ENCODE data around the gene DENND4A. TPM values are rescaled to one million over a fixed set of nuclear protein-coding genes. Genes with fewer than 3 reads are reported as not detected.

DENND4A gene
- total and polyA plus RNA-seq, 9 of the 15 experiments (the other 6 are each of a cell fraction or from before 2014, with no cell fraction given) = 6.8 to 32.3 (median 19.9) TPM

DNA sequence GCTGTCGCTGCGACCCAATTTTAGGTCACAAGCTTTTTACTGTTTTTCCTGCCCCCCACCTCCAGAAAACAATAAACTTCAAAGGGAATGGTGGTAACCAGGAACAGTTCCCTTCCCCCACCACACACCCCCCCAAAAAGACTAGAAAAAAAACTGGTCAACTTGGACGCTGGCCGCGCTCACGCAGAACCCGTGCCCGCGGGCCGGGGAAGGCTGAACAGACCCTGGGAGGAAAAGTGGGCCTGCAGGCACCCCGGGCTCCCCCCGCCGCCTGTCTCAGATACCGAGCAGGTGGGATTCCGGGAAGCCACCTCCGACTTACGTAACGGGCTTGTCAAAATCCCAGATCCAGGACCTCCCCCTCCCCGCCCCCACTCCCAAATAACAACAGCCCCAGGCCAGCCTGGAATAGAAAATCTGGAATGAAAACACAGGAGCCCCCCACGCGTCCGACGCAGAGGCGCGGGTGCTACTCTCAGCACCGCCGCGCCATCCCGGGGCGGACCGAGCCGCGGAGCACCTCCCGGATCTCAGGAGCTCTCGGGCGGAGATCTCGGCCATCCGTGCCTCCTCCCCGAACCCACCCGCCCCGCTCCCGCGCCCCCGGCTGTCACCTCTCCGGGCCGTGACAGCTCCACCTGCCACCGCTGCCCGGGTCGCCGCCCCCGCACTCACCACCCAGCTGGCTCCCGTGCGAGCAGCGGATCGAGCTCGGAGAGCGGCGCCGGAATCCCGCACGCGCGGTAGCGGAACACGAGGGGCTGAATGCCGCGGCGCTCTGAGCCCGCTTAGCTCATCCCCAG lies 557 bp downstream of the DENND4A start (continued):
- TF ChIP-seq STAT5B (CRISPR knock-in tag; IDR thresholded peaks at IDR 0.05) = no peak
- no peak for TF ChIP-seq SRSF1 (IDR thresholded peaks at IDR 0.05; ENCODE audit: low read depth, low read length)
- TF ChIP-seq BACH1 (tag; IDR thresholded peaks at IDR 0.05) = no peak
- no peak for TF ChIP-seq YBX1 (IDR thresholded peaks at IDR 0.05)
- TF ChIP-seq, protein P1, sequence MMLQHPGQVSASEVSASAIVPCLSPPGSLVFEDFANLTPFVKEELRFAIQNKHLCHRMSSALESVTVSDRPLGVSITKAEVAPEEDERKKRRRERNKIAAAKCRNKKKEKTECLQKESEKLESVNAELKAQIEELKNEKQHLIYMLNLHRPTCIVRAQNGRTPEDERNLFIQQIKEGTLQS (IDR thresholded peaks at IDR 0.05) = no peak
- TF ChIP-seq, protein P1 (CRISPR knock-in tag; conservative IDR thresholded peaks at IDR 0.05) = no peak
- TF ChIP-seq CREB1 (IDR thresholded peaks at IDR 0.05) = 0 out of 2 replicates have a peak, but pooled peaks have one; percentile 11
- no peak for TF ChIP-seq CREB1 (CRISPR knock-in tag; IDR thresholded peaks at IDR 0.05)
- TF ChIP-seq, protein P2, sequence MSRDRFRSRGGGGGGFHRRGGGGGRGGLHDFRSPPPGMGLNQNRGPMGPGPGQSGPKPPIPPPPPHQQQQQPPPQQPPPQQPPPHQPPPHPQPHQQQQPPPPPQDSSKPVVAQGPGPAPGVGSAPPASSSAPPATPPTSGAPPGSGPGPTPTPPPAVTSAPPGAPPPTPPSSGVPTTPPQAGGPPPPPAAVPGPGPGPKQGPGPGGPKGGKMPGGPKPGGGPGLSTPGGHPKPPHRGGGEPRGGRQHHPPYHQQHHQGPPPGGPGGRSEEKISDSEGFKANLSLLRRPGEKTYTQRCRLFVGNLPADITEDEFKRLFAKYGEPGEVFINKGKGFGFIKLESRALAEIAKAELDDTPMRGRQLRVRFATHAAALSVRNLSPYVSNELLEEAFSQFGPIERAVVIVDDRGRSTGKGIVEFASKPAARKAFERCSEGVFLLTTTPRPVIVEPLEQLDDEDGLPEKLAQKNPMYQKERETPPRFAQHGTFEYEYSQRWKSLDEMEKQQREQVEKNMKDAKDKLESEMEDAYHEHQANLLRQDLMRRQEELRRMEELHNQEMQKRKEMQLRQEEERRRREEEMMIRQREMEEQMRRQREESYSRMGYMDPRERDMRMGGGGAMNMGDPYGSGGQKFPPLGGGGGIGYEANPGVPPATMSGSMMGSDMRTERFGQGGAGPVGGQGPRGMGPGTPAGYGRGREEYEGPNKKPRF (IDR thresholded peaks at IDR 0.05; ENCODE audit: low read depth, low read length) = no peak
- no peak for TF ChIP-seq SIX5 (IDR thresholded peaks at IDR 0.05; ENCODE audit: borderline replicate concordance in 1 of 2, insufficient read depth in 1 of 2, low read depth in 1 of 2, low read length in 2 of 2)
- TF ChIP-seq ZNF184 (CRISPR knock-in tag; IDR thresholded peaks at IDR 0.05) = no peak
- TF ChIP-seq, protein P3, sequence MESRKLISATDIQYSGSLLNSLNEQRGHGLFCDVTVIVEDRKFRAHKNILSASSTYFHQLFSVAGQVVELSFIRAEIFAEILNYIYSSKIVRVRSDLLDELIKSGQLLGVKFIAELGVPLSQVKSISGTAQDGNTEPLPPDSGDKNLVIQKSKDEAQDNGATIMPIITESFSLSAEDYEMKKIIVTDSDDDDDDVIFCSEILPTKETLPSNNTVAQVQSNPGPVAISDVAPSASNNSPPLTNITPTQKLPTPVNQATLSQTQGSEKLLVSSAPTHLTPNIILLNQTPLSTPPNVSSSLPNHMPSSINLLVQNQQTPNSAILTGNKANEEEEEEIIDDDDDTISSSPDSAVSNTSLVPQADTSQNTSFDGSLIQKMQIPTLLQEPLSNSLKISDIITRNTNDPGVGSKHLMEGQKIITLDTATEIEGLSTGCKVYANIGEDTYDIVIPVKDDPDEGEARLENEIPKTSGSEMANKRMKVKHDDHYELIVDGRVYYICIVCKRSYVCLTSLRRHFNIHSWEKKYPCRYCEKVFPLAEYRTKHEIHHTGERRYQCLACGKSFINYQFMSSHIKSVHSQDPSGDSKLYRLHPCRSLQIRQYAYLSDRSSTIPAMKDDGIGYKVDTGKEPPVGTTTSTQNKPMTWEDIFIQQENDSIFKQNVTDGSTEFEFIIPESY (CRISPR knock-in tag; IDR thresholded peaks at IDR 0.05) = no peak
- TF ChIP-seq CREM (IDR thresholded peaks at IDR 0.05; ENCODE audit: low read depth) = peak; percentile 28; the same call in 1 of the 2 replicates
- 0 out of 2 replicates have a peak, but pooled peaks have one; percentile 38 for TF ChIP-seq CTBP1 (IDR thresholded peaks at IDR 0.05; ENCODE audit: borderline replicate concordance)
- no peak for TF ChIP-seq CC2D1A (IDR thresholded peaks at IDR 0.05)
- TF ChIP-seq TCF7L2 (IDR thresholded peaks at IDR 0.05; ENCODE audit: low read depth, low read length) = no peak
- TF ChIP-seq U2AF2 (optimal IDR thresholded peaks at IDR 0.05; ENCODE audit: low read depth, low read length) = no peak
- TF ChIP-seq, protein P4, sequence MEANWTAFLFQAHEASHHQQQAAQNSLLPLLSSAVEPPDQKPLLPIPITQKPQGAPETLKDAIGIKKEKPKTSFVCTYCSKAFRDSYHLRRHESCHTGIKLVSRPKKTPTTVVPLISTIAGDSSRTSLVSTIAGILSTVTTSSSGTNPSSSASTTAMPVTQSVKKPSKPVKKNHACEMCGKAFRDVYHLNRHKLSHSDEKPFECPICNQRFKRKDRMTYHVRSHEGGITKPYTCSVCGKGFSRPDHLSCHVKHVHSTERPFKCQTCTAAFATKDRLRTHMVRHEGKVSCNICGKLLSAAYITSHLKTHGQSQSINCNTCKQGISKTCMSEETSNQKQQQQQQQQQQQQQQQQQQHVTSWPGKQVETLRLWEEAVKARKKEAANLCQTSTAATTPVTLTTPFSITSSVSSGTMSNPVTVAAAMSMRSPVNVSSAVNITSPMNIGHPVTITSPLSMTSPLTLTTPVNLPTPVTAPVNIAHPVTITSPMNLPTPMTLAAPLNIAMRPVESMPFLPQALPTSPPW (CRISPR knock-in tag; IDR thresholded peaks at IDR 0.05) = peak; percentile 80
- TF ChIP-seq, protein P5, sequence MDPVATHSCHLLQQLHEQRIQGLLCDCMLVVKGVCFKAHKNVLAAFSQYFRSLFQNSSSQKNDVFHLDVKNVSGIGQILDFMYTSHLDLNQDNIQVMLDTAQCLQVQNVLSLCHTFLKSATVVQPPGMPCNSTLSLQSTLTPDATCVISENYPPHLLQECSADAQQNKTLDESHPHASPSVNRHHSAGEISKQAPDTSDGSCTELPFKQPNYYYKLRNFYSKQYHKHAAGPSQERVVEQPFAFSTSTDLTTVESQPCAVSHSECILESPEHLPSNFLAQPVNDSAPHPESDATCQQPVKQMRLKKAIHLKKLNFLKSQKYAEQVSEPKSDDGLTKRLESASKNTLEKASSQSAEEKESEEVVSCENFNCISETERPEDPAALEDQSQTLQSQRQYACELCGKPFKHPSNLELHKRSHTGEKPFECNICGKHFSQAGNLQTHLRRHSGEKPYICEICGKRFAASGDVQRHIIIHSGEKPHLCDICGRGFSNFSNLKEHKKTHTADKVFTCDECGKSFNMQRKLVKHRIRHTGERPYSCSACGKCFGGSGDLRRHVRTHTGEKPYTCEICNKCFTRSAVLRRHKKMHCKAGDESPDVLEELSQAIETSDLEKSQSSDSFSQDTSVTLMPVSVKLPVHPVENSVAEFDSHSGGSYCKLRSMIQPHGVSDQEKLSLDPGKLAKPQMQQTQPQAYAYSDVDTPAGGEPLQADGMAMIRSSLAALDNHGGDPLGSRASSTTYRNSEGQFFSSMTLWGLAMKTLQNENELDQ (CRISPR knock-in tag; IDR thresholded peaks at IDR 0.05; ENCODE audit: borderline replicate concordance) = 0 out of 2 replicates have a peak, but pooled peaks have one; percentile 81
